ENCODE results near the gene ARFGAP2.

ARFGAP2 gene

DNA sequence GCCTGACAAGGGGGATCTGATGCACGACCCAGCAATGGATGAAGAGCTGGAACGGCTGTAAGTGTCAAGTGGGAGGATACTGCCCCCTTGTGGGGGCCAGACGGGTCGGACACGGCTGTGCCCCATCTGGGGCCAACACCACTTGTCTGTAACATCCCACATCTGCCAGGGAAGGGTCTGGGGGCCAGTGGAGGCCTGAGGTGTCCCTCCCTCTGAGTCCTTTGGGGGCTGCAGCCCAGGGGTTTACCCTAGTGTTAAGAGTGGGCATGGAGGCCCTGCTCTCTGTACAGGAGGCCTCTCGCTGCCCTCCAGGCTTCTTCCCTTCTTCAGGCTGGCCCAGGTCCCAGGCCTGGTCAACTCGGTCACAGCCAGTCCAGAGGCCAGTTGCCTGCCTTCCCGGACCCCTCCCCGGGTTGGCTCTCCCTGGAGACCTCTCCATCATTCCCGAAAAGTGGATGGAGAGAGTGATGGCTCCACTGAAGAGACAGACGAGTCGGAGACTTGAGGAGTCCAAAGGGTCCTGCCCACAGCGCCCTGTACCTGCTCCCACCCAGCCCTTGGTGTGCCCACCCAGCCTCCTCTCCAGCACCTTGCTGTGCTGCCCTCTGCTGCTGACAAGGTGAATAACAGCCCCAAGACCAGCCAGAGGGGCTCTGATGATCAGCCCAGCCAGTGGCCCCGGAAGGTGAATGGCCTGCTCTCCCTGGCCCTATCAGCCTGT is 15.4 kb downstream of the ARFGAP2 start:
- H3K4me3 ChIP-seq (ENCODE audit: low read length, poor library complexity, severe bottlenecking) = no peak overlapping the region
- no peaks in the 10 kb centered on the region for H3F3A ChIP-seq (ENCODE audit: low read depth)
- no peak overlapping the region for H3K9ac ChIP-seq (ENCODE audit: low read depth, low read length, poor library complexity, severe bottlenecking)
- peaks cover 2% of the 10 kb centered on the region for H3K4me1 ChIP-seq (ENCODE audit: insufficient read depth, low read length, poor library complexity, severe bottlenecking)
- H3K9me2 ChIP-seq (replicated peaks; ENCODE audit: low read depth, low read length) = no peaks in the 10 kb centered on the region
- no peak overlapping the region for H3K4me2 ChIP-seq (ENCODE audit: low read depth, low read length, poor library complexity, severe bottlenecking)
- TF ChIP-seq, protein P1, sequence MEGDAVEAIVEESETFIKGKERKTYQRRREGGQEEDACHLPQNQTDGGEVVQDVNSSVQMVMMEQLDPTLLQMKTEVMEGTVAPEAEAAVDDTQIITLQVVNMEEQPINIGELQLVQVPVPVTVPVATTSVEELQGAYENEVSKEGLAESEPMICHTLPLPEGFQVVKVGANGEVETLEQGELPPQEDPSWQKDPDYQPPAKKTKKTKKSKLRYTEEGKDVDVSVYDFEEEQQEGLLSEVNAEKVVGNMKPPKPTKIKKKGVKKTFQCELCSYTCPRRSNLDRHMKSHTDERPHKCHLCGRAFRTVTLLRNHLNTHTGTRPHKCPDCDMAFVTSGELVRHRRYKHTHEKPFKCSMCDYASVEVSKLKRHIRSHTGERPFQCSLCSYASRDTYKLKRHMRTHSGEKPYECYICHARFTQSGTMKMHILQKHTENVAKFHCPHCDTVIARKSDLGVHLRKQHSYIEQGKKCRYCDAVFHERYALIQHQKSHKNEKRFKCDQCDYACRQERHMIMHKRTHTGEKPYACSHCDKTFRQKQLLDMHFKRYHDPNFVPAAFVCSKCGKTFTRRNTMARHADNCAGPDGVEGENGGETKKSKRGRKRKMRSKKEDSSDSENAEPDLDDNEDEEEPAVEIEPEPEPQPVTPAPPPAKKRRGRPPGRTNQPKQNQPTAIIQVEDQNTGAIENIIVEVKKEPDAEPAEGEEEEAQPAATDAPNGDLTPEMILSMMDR (conservative IDR thresholded peaks at IDR 0.05; ENCODE audit: low read length) = peak; percentile 63
- TF ChIP-seq EZH2phosphoT487 (IDR thresholded peaks at IDR 0.05; ENCODE audit: borderline replicate concordance) = no peak
- H4K20me1 ChIP-seq (ENCODE audit: insufficient read depth, low read length, poor library complexity, severe bottlenecking) = peaks cover 3% of the 10 kb centered on the region
- no peaks in the 10 kb centered on the region for H3K27me3 ChIP-seq (ENCODE audit: insufficient read depth, low read length, poor library complexity, severe bottlenecking)
- H3K79me2 ChIP-seq (ENCODE audit: insufficient read depth, low read length) = no peaks in the 10 kb centered on the region
- peaks cover 35% of the 10 kb centered on the region; the same call in 1 of the 2 replicates for H3K36me3 ChIP-seq (ENCODE audit: insufficient read depth, low read length)
- H2AFZ ChIP-seq (ENCODE audit: low read length) = no peak overlapping the region
- H3K9me3 ChIP-seq (ENCODE audit: insufficient read depth, low read depth, low read length) = no peaks in the 10 kb centered on the region

DNA sequence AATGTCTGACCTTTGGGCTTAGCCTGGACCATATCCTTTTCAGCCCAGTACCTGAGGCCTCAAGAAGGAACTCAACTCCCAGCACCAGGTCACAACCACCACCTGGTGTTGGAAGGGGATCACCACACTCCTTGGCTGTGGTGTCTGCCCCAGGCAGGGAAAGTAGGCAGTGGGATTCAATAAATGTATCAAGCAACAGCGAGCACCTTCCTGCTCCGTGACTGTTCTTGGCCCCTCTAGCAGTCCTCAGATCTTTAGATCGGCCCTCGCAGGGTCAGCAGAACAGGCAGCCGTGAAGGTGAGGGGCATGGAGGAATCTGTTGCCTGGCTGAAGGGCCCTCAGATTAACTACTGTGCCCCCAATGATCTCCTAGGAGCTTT is 15.9 kb downstream of the ARFGAP2 start:
- peaks cover 8% of the 10 kb centered on the region for H3K4me1 ChIP-seq (ENCODE audit: insufficient read depth, low read length, poor library complexity, severe bottlenecking)

DNA sequence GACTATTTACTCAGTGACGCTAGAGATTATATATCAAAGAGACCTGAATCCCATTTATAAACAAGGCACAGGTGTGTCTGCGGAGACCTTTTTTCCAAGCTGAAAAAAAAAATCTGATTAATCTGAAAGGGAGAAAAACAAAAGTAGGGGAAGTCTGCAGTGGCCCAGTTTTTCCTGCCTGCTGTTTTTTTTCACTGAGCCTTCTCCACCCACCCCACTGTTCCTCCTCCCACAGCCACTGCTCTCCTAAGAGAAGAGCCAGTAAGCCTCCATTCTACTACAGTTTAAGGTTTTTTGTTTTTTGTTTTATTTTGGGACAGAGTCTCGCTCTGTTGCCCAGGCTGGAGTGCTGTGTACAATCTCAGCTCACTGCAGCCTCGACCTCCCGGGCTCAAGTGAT is 18.4 kb downstream of the ARFGAP2 start:
- Histone ChIP-seq H3K4me2 (ENCODE audit: low read depth, low read length, poor library complexity, severe bottlenecking) (no peak overlapping the region), H3K4me3 (ENCODE audit: low read length, poor library complexity, severe bottlenecking) (no peak overlapping the region), H3F3A (ENCODE audit: low read depth) (no peaks in the 10 kb centered on the region), H3K9me3 (ENCODE audit: insufficient read depth, low read depth, low read length) (no peaks in the 10 kb centered on the region), H3K4me1 (ENCODE audit: insufficient read depth, low read length, poor library complexity, severe bottlenecking) (peaks cover 31% of the 10 kb centered on the region), H2AFZ (ENCODE audit: low read length) (no peak overlapping the region), H3K79me2 (ENCODE audit: insufficient read depth, low read length) (no peaks in the 10 kb centered on the region), H3K9me2 (replicated peaks; ENCODE audit: low read depth, low read length) (no peaks in the 10 kb centered on the region), H4K20me1 (ENCODE audit: insufficient read depth, low read length, poor library complexity, severe bottlenecking) (peaks cover 3% of the 10 kb centered on the region), H3K9ac (ENCODE audit: low read depth, low read length, poor library complexity, severe bottlenecking) (no peak overlapping the region), H3K36me3 (ENCODE audit: insufficient read depth, low read length) (peaks cover 9% of the 10 kb centered on the region; the same call in 1 of the 2 replicates), H3K27me3 (ENCODE audit: insufficient read depth, low read length, poor library complexity, severe bottlenecking) (no peaks in the 10 kb centered on the region)
- no peak for TF ChIP-seq EZH2phosphoT487 (IDR thresholded peaks at IDR 0.05; ENCODE audit: borderline replicate concordance)
- TF ChIP-seq, protein P1 (conservative IDR thresholded peaks at IDR 0.05; ENCODE audit: low read length) = no peak

More for the DNA sequence above, 15.9 kb downstream of the ARFGAP2 start:
- Histone ChIP-seq H3K36me3 (ENCODE audit: insufficient read depth, low read length) (peaks cover 30% of the 10 kb centered on the region; the same call in 1 of the 2 replicates), H3K9me2 (replicated peaks; ENCODE audit: low read depth, low read length) (no peaks in the 10 kb centered on the region), H3K27me3 (ENCODE audit: insufficient read depth, low read length, poor library complexity, severe bottlenecking) (no peaks in the 10 kb centered on the region), H3K4me3 (ENCODE audit: low read length, poor library complexity, severe bottlenecking) (no peak overlapping the region), H3K9me3 (ENCODE audit: insufficient read depth, low read depth, low read length) (no peaks in the 10 kb centered on the region), H4K20me1 (ENCODE audit: insufficient read depth, low read length, poor library complexity, severe bottlenecking) (peaks cover 3% of the 10 kb centered on the region), H3K79me2 (ENCODE audit: insufficient read depth, low read length) (no peaks in the 10 kb centered on the region), H3K9ac (ENCODE audit: low read depth, low read length, poor library complexity, severe bottlenecking) (no peak overlapping the region), H2AFZ (ENCODE audit: low read length) (no peak overlapping the region), H3K4me2 (ENCODE audit: low read depth, low read length, poor library complexity, severe bottlenecking) (no peak overlapping the region), H3F3A (ENCODE audit: low read depth) (no peaks in the 10 kb centered on the region)
- TF ChIP-seq, protein P1 (conservative IDR thresholded peaks at IDR 0.05; ENCODE audit: low read length) = no peak
- no peak for TF ChIP-seq EZH2phosphoT487 (IDR thresholded peaks at IDR 0.05; ENCODE audit: borderline replicate concordance)

Data from Loucy (cell line).